ENCODE measurements around the gene DDAH2. TPM values are rescaled to one million over a fixed set of nuclear protein-coding genes. Genes with fewer than 3 reads are reported as not detected.

The DDAH2 gene
- total RNA-seq, 1 donor from 2014 or later = 72.4 TPM

DNA sequence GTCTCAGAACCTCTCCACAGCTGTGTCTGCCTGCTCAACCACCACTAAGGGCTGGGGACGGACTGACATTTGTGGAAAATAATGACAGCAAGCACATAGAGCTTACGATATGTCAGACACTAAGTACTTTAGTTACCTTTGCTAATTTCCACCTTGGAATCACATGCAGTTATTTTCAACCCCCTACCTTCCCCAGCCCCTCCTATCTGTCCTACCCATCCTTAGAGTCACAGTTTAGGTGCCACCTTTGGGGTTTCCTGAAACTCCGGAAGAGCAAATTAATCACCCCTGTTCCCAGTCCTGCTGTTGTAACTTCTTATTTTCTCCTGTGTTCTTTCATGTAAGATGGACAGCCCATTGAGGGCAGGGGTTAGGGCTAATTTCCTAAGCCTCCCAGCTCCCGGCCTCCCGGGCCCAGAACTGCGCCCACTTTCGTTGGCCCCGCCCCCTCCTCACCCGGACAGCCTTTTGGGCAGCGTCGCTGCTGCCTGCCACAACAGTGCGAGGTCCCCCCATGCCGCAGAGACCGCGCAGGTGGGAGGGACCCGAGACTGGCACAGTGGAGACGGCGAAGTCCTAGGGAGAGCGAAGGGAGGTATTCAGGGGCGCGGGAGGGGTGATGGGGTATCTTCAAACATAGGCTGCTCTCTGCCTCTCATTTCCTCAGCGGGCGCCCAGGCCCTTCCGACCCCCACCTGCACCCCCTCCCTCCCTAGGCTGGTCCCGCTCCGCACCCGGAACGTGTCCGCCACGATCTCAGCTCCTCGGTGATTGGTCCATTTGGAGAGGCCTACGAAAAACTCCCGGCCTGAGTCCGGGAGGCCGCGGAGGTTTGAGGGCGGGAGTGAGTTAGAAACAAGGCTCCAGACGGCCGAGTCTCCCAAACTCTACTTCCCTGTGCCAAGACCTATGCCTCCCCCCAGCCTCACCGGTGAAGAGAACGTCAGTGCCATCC is 1.1 kb downstream of the DDAH2 start:
- no peaks in the 10 kb centered on the region for H3K9me3 Mint-ChIP-seq (ENCODE audit: unreplicated experiment)
- peak overlapping the region; percentile 90 for H3K4me3 Mint-ChIP-seq (ENCODE audit: unreplicated experiment)
- no peak overlapping the region for H3K27ac Mint-ChIP-seq (ENCODE audit: unreplicated experiment)
- H4K20me1 ChIP-seq (ENCODE audit: insufficient read depth, low read length) = peaks cover 42% of the 10 kb centered on the region
- no peaks in the 10 kb centered on the region for H3K9me3 ChIP-seq (ENCODE audit: insufficient read depth, low read depth, low read length)
- no peak for TF ChIP-seq CTCF (IDR thresholded peaks at IDR 0.05; ENCODE audit: insufficient read depth, low read depth, low read length)
- no peak for TF ChIP-seq EZH2 (IDR thresholded peaks at IDR 0.05; ENCODE audit: insufficient read depth, low read length)
- H3K4me1 ChIP-seq (ENCODE audit: insufficient read depth, low read length) = peaks cover 15% of the 10 kb centered on the region
- peak overlapping the region; percentile 88 for H3K9ac ChIP-seq (ENCODE audit: low read length)
- peaks cover 18% of the 10 kb centered on the region for H3K79me2 ChIP-seq (ENCODE audit: insufficient read depth, low read length)
- H3K27me3 ChIP-seq (ENCODE audit: insufficient read depth, low read length) = no peaks in the 10 kb centered on the region
- DNase-seq (ENCODE audit: low read depth) = no peak
- H3K27me3 Mint-ChIP-seq (ENCODE audit: low read depth, unreplicated experiment) = no peaks in the 10 kb centered on the region
- H3K4me3 ChIP-seq (ENCODE audit: insufficient read depth, low read depth, low read length) = peak overlapping the region; percentile 86
- peak overlapping the region; percentile 96 for H3K4me2 ChIP-seq (ENCODE audit: low read length)
- H2AFZ ChIP-seq (ENCODE audit: low read depth, low read length) = no peak overlapping the region
- no peak overlapping the region for H3K27ac ChIP-seq (ENCODE audit: low read depth, low read length)
- peaks cover 14% of the 10 kb centered on the region for H3K4me1 Mint-ChIP-seq (ENCODE audit: low read depth, unreplicated experiment)
- H3K36me3 Mint-ChIP-seq (ENCODE audit: low read depth, unreplicated experiment) = peaks cover 25% of the 10 kb centered on the region
- peaks cover 26% of the 10 kb centered on the region for H3K36me3 ChIP-seq (ENCODE audit: insufficient read depth, low read length)
- no peak for FAIRE-seq

DNA sequence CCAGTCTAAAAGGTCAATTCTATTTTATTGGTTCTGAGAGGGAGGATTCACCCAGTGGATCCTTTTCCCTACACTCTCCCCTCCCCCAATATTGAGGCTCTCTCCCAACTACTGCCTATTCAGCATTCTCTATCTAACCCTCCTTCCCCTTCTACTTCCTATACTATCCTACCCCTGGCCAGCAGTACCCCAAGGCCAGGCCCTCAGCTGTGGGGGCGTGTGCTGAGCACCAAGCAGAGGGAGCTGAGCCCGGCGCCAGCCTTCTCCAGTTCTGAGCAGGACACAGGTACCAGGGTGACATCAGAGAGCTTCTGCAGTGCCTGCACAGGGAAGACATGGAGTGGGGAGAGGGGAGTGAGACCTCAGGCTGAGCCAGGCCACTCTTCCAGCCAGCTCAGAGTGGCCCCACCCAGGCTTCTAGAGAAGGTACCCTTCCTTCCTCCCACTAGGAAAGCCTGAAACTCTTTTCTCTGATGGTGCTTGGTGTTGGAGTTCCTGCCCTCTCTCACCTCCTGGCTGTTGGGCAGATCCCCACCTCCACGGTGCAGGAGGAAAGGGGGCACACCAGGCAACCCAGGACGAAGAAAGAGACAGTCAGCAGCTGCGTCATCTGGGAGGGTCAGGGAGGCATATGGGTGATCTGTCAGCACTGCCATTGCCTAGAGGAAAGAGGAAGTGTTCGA is 1.9 kb downstream of the DDAH2 start:
- Mint-ChIP-seq H3K36me3 (ENCODE audit: low read depth, unreplicated experiment) (peaks cover 22% of the 10 kb centered on the region), H3K4me3 (ENCODE audit: unreplicated experiment) (peak overlapping the region; percentile 52), H3K4me1 (ENCODE audit: low read depth, unreplicated experiment) (peaks cover 13% of the 10 kb centered on the region), H3K27ac (ENCODE audit: unreplicated experiment) (no peak overlapping the region), H3K9me3 (ENCODE audit: unreplicated experiment) (no peaks in the 10 kb centered on the region), H3K27me3 (ENCODE audit: low read depth, unreplicated experiment) (no peaks in the 10 kb centered on the region)
- DNase-seq (ENCODE audit: low read depth) (no peak), FAIRE-seq (no peak)
- H3K27ac ChIP-seq (ENCODE audit: low read depth, low read length) = no peak overlapping the region
- H2AFZ ChIP-seq (ENCODE audit: low read depth, low read length) = no peak overlapping the region
- no peak overlapping the region for H3K9ac ChIP-seq (ENCODE audit: low read length)
- peaks cover 36% of the 10 kb centered on the region for H4K20me1 ChIP-seq (ENCODE audit: insufficient read depth, low read length)
- H3K4me3 ChIP-seq (ENCODE audit: insufficient read depth, low read depth, low read length) = no peak overlapping the region
- no peaks in the 10 kb centered on the region for H3K27me3 ChIP-seq (ENCODE audit: insufficient read depth, low read length)
- no peak overlapping the region for H3K4me2 ChIP-seq (ENCODE audit: low read length)
- H3K36me3 ChIP-seq (ENCODE audit: insufficient read depth, low read length) = peaks cover 21% of the 10 kb centered on the region
- no peaks in the 10 kb centered on the region for H3K9me3 ChIP-seq (ENCODE audit: insufficient read depth, low read depth, low read length)
- TF ChIP-seq CTCF (IDR thresholded peaks at IDR 0.05; ENCODE audit: insufficient read depth, low read depth, low read length) (no peak), EZH2 (IDR thresholded peaks at IDR 0.05; ENCODE audit: insufficient read depth, low read length) (no peak)
- H3K4me1 ChIP-seq (ENCODE audit: insufficient read depth, low read length) = peaks cover 14% of the 10 kb centered on the region
- peaks cover 15% of the 10 kb centered on the region for H3K79me2 ChIP-seq (ENCODE audit: insufficient read depth, low read length)
